HG03354 (cell line): ENCODE measurements around the gene CDAN1.
"Not testable (repeated sequence)": the region's sequence is repeated elsewhere in the genome, so short reads cannot be mapped to it uniquely, and the experiment has no call there.

Experiments used
- ATAC-seq: cut with Tn5 transposase; IDR thresholded peaks from one replicate; pipeline ENCODE4 v1.9.1; 2021; ENCODE audit warnings: mild to moderate bottlenecking; ENCODE audit not compliant: unreplicated experiment, poor library complexity, severe bottlenecking

CDAN1 gene, protein sequence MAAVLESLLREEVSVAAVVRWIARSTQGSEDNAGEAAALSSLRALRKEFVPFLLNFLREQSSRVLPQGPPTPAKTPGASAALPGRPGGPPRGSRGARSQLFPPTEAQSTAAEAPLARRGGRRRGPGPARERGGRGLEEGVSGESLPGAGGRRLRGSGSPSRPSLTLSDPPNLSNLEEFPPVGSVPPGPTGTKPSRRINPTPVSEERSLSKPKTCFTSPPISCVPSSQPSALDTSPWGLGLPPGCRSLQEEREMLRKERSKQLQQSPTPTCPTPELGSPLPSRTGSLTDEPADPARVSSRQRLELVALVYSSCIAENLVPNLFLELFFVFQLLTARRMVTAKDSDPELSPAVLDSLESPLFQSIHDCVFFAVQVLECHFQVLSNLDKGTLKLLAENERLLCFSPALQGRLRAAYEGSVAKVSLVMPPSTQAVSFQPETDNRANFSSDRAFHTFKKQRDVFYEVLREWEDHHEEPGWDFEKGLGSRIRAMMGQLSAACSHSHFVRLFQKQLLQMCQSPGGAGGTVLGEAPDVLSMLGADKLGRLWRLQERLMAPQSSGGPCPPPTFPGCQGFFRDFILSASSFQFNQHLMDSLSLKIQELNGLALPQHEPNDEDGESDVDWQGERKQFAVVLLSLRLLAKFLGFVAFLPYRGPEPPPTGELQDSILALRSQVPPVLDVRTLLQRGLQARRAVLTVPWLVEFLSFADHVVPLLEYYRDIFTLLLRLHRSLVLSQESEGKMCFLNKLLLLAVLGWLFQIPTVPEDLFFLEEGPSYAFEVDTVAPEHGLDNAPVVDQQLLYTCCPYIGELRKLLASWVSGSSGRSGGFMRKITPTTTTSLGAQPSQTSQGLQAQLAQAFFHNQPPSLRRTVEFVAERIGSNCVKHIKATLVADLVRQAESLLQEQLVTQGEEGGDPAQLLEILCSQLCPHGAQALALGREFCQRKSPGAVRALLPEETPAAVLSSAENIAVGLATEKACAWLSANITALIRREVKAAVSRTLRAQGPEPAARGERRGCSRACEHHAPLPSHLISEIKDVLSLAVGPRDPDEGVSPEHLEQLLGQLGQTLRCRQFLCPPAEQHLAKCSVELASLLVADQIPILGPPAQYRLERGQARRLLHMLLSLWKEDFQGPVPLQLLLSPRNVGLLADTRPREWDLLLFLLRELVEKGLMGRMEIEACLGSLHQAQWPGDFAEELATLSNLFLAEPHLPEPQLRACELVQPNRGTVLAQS

DNA sequence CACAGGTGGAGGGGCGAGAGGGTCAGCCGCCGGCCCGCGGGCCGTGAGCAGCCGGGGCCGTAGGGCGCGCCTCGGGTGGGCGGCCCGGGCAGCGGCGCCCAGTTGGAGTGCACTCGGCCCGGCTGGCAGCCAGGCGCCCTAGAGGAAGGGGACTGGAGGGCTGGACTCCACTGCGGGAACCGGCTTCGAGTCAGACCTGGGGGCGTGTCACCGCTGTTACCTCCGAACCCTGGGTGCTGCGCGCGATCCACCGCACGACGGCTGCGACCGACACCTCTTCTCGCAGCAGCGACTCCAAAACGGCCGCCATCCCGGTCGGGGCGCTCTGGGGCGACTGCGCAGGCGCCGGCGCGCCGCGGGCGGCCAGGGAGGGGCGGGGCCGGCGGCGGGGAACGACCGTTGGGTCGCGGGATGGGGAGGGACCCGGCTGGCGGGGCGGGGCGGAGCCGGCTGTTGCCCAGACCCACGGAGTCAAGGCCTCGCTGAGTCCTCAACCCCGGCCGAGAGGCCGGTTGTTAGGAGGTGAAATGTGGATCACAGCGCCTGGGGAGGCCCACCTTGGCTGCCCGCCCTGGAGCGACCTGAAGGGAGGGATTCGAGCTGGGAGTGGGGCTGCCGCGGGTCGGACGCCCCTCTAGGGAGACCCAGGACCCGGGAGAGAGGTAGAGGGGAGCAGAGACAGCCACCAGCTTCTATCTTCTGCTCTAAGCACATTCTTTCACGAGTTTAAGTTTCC, at the start of gene CDAN1:
TSS of gene CDAN1 (minus strand) at position 336 of the 736 bp plus-strand sequence. CDS start at position 310, 26 bp downstream.
- peak; percentile 80 for ATAC-seq

DNA sequence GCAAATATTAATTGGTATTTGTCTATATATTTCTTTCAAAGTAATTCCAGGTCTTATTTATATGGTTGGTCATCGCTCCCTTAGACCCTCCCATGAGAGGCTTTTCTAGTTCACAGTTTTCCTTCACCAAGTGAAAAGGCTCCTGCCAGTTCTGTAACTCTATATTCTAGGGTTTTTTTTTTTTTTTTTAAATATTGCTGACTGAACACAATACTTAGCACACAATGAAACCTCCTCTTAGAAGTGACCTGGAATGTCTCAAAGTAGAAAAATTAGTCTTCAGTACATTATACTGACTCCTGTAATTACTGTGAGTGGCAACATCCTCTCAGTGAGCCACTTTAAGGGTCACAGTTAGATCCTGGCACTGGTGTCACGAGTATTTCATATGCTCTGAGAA, 48.6 kb upstream of the CDAN1 start:
- ATAC-seq: no peak

DNA sequence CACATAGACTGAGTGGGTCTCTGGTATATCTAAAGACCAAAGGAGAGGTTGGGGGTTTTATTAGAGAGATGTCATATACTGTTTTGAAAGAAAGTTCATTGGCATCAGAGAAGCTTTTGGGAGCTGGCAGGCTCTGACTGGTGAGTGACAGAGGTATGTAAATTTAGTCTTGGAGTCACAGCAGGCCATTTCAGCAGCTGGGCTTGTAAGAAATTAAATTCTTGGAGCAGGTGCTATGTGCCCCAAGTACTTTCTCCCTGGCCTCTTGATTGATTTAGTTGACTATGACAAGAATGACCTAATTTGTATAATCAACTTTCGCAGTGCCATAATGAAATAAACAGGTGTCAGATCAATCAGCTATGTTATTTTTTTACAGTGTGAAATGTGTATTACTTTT, 47.8 kb upstream of the CDAN1 start:
- no peak for ATAC-seq

DNA sequence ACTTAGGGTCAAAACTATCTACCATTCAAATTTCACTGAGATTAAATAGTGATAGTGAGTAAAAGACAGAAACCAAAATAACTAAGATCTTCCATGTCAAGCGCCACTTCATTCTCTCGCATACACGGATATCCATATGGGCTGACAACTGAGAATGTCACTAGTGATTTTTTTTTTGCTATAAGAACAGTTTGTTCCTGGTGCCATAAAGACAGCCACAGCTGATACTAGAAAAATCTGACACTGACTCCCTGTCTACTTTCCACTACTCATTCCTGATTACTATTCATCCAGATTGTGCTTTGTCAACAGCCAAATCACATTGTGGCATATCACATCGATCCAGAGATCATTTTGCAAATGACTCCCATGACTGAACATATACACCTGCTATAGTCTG, 45.8 kb upstream of the CDAN1 start:
- no peak for ATAC-seq

DNA sequence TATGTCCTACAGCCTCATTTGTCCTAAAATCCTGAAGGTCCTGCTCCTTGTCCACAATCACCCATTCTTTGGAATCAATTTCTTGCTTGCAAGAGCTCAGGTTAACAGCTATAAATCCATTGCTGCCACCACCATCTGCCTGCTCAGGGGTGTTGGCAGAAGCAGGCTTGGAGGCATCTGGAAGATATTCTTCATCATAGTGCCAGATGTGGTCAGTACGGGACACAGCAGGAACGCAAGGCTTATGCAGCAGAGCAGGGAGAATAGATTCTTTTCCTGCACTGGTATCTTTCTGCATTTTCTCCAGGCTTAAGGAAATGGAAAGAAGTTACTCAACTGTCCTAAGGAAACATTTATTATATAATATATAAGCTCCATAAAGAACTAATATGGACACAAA, 38.5 kb upstream of the CDAN1 start:
- ATAC-seq: no peak

DNA sequence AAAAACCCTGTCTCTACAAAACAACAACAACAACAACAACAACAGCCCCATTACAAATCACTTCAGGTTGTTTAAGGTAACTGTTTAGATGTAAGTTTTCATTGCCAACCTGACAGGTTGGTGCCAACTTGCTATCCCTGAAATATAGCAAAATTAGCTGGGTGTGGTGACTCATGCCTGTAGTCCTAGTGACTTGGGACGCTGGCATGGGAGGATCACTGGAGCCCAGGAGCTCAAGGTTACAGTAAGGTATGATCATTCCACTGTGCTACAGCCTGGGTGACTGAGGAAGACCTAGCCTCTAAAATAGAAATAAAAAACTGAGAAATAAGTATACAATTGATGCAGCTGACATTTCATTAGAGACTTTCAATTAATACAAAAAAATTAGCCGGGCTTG, 36.0 kb upstream of the CDAN1 start:
- ATAC-seq: no peak

DNA sequence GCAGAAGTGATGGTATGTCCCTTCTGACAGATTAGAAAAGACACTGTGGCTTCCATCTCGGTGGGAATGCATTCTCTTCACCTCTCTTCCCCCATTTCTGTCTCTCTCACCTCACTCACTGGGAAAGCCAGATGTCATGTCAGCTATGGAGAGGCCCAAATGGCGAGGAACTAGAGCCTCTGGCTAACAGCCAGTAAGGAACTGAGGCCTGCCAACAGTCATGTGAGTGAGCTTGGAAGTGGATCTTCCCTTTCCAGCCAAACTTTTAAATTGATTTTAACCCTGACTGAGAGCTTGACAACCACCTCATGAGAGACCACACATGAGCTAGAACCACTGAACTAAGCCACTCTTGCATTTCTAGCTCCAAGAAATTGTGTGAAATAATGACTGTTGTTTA, 35.2 kb upstream of the CDAN1 start:
- no peak for ATAC-seq

DNA sequence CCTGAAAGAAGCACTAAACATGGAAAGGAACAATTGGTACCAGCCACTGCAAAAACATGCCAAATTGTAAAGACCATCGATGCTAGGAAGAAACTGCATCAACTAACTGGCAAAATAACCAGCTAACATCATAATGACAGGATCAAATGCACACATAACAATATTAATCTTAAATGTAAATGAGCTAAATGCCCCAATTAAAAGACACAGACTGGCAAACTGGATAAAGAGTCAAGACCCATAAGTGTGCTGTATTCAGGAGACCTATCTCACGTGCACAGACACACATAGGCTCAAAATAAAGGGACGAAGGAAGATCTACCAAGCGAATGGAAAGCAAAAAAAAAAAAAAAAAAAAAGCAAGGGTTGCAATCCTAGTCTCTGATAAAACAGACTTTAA, 29.2 kb upstream of the CDAN1 start:
- not testable (repeated sequence) for ATAC-seq

DNA sequence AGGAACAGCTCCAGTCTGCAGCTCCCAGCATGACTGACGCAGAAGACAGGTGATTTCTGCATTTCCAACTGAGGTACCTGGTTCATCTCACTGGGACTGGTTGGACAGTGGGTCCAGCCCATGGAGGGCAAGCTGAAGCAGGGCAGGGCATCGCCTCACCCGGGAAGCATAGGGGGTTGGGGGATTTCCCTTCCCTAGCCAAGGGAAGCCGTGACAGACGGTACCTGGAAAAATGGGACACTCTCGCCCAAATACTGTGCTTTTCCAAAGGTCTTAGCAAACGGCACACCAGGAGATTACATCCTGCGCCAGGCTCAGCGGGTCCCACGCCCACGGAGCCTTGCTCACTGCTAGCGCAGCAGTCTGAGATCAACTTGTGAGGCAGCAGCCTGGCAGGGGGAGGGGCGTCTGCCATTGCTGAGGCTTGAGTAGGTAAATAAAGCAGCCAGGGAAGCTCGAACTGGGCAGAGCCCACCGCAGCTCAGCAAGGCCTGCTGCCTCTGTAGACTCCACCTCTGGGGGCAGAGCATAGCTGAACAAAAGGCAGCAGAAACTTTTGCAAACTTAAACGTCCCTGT, 27.3 kb upstream of the CDAN1 start:
- ATAC-seq: not testable (repeated sequence)

DNA sequence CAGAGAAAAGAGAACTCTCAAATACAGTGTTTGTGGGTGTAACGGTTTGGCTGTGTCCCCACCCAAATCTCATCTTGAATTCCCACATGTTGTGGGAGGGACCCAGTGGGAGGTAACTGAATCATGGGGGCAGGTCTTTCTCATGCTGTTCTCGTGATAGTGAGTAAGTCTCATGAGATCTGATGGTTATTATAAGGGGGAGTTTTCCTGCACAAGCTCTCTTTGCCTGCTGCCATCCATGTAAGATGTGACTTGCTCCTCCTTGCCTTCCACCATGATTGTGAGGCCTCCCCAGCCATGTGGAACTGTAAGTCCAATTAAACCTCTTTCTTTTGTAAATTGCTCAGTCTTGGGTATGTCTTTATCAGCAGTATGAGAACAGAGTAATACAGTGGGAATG, 24.9 kb upstream of the CDAN1 start:
- not testable (repeated sequence) for ATAC-seq

DNA sequence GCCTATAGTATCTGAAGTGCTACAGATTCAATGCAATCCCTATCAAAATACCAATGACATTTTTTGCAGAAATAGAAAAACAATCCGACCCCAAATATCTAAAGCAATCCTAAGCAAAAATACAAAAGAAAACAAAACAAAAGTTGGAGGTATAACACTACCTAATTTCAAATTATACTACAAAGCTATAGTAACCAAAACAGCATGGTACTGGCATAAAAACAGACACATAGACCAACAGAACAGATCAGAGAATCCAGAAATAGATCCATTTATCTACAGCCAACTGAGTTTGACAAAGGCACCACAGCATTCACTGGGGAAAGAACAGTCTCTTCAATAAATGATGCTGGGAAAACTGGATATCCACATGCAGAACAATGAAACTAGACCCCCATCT, 23.8 kb upstream of the CDAN1 start:
- ATAC-seq: no peak

DNA sequence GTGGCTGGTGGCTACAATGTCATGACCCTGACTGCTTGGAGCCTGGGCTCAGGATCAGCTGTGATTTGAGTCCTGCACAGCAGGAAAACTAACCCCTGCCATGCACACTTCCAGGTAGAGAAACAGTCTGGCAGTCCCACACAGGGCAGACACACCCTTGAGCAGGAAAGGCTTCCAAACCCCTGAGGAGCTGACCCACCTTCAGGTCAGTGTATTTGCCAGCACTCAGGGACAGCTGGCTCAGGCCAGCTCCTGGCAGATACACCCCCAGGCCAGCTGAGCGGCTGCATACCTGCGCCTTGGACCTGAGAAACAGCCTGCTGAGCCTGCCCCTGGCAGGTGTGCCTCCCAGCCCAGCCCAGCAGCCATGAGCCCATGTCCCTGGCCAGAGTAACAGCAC, 22.2 kb upstream of the CDAN1 start:
- ATAC-seq: no peak

DNA sequence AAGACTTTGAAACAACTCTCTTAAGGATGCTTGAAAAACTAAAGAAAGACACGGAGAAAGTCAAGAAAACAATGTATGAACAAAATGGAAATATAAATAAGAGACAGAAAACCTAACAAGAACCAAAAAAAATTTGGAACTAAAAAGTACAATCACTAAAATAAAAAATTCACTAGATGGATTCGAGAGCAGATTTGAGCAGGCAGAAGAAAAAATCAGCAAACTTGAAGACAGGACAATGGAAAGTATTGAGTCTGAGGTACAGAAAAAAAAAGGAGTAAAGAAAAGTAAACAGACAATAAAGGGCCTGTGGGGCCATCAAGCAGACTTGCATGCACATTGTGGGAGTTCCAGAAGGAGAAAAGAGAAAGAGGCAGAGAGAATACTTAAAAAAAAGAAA, 13.4 kb upstream of the CDAN1 start:
- ATAC-seq: no peak

DNA sequence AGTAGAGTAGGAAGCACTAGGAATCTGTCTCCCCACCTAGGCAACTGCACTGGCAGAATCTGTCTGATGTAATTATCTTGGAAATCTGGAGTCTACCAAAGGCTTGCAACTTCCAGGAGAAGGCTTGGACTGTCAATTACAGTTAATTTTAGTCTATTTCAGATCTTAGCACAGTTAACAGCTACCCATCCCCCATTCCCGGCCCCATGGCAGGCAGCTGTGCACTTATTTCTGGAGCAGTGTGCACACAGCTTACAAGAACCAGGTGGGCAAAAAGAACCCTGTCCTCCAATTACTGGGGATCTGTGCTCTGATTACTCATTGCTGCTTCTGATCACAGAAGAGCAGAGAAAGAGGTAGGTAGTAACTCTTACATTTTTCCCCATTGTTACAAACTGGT, 12.3 kb upstream of the CDAN1 start:
- ATAC-seq: no peak

DNA sequence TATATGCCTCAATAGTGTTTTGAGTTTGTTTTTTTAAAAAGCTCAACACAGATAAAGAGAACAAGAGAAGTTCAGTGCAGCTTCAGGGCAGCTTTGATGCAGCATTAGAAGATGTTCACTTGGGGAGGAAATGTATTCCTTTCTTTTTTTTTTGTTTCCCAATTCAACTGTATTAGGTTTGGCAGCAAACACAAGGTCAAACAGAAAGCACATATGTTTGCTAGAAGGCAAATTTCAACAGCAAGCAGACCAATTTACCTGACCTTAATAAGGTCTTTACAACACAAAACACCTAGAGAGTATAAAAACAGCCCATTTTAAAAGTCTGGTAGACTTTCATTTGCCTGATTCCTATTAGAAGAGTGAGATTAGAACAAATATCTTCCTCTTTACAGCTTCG, 7.3 kb upstream of the CDAN1 start:
- no peak for ATAC-seq

DNA sequence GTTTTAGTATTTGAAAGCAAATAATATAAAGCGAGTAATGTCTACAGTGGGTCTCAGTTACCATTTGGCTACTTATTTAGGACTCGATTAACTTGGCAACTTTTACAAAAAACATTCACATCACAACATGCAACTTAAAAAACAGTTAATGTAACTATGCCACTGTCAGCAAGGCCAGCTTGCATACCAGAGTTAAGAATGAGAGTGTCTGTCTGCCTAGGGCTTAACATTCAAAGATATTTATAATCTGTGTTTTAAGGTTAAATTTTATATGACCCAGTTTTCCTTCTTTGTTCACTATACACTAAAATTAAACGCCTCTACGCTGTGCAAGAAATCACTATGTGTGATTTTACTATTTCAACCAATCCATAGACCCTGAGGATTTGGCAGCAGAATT, 5.2 kb upstream of the CDAN1 start:
- no peak for ATAC-seq

DNA sequence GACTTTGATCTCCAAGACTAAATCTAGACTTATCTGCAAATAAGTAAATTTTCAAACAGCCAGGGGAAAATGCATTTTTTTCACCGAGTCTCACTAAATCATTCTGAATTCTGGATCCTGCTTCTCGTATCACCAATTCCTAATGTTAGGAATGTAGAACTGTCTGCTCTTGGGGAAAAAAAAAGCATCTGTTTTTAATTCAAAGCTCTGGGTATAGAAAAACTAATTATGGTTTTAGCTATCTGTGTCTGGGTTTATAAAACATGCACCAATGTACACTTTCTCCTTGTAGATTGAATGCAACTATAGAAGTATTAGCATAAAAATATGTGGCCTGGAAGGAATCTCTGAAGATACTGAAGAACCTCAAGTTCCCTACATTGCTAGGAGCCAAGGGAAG, 4.8 kb upstream of the CDAN1 start:
- no peak for ATAC-seq

DNA sequence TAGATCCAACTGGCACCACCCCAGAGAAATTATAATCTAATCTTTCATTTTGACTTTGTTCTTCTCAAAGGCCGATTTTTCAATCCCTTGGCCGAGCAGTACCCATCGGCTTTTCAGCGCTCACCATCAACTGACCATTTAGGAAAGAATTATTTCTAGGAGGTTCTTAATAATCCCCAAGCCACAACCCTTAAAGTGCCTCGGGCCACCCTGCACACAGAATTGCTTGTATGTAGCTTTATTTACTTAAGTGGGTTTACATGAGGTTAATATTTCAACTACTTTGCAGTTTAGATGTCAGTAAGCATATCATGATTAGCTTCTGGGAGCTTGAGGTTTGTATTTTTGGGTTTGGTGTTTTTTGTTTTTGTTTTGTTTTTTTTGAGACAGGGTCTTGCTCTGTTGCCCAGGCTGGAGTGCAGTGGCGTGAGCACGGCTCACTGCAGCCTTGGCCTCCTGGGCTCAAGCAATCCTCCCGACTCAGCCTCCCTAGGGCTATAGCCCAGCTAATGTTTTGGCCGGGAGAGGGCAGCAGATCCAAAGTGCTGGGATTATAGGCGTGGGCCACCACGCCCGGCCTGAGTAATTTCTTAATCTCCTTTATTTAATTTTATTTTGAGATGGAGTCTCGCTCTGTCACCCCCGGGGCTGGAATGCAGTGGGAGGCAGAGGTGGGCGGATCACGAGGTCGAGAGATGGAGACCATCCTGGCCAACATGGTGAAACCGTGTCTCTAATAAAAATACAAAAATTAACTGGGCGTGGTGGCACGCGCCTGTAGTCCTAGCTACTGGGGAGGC, 801 bp upstream of the CDAN1 start:
- no peak for ATAC-seq
